AG09309 (cell line): ENCODE results near the gene EIPR1.

Experiments
- DNase-seq: peaks from one replicate; pipeline ENCODE4 v3.0.0-alpha.2; 2010; ENCODE audit warnings: low read depth
- H3K4me3 ChIP-seq: 2 replicates; pipeline ENCODE4 v1.5.1; 2011; ENCODE audit warnings: mild to moderate bottlenecking, low read depth, low read length, moderate library complexity; ENCODE audit not compliant: control insufficient read depth
- CTCF ChIP-seq: IDR thresholded peaks from 2 replicates; pipeline ENCODE4 v1.5.1; 2011; ENCODE audit warnings: mild to moderate bottlenecking, low read depth, low read length, inconsistent platforms; ENCODE audit not compliant: insufficient read depth, control insufficient read depth; ENCODE audit errors: missing control alignments

Gene EIPR1

GRCh38 chr2:3142210-3142609, 235.4 kb downstream of the EIPR1 start:
- TF ChIP-seq CTCF, result no peak
- DNase-seq, result no peak
- H3K4me3 ChIP-seq, result no peak overlapping the region

GRCh38 chr2:3141696-3142095, 235.9 kb downstream of the EIPR1 start:
- no peak overlapping the region for H3K4me3 ChIP-seq
- no peak for TF ChIP-seq CTCF
- no peak for DNase-seq

- no peak for DNase-seq
- TF ChIP-seq CTCF, result no peak
- no peak overlapping the region for H3K4me3 ChIP-seq
Measured at GRCh38 chr2:3139906-3140305, 237.7 kb downstream of the EIPR1 start.
